SH-SY5Y (cell line): ENCODE results near the gene SCEL.

Source experiments
- GATA2 ChIP-seq: IDR thresholded peaks from 2 replicates; pipeline ENCODE4 v1.6.1; 2011; ENCODE audit warnings: mild to moderate bottlenecking, low read depth, low read length
- GATA3 ChIP-seq: IDR thresholded peaks from 2 replicates; pipeline ENCODE4 v1.6.1; 2011; ENCODE audit warnings: low read depth, mild to moderate bottlenecking, low read length, moderate library complexity

DNA sequence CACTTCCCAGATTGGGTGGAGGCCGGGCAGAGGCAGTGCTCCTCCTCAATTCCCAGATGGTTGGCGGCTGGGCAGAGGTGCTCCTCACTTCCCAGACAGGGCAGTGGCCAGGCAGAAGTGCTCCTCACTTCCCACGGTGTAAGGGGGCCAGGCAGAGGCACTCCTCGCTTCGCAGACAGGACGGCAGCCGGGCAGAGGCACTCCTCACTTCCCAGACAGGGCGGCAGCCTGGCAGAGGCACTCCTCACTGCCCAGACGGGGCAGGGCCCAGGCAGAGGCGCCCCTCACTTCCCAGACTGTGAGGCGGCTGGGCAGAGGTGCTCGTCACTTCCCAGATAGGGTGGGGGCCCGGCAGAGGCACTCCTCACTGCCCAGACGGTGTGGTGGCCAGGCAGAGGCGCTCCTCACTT lies 125.3 kb downstream of the SCEL start:
- TF ChIP-seq GATA3: no peak
- TF ChIP-seq GATA2: no peak
